A673 (cell line): ENCODE results near the gene GATA6.

Experiments used
- CTCF ChIP-seq: fragments of 300-800, 200-600 bp; sonication (generic); conservative IDR thresholded peaks from 2 replicates; pipeline ENCODE4 v1.5.1; 2017; ENCODE audit warnings: low read depth, mild to moderate bottlenecking, antibody characterized with exemption, low read length, moderate library complexity, mixed read lengths
- EZH2 ChIP-seq: fragments of 200-600 bp; sonication (generic); IDR thresholded peaks from 2 replicates; pipeline ENCODE4 v1.6.1; 2017; ENCODE audit warnings: borderline replicate concordance, low read depth, mild to moderate bottlenecking, mixed read lengths, antibody characterized with exemption, low read length; ENCODE audit not compliant: poor library complexity, severe bottlenecking

DNA sequence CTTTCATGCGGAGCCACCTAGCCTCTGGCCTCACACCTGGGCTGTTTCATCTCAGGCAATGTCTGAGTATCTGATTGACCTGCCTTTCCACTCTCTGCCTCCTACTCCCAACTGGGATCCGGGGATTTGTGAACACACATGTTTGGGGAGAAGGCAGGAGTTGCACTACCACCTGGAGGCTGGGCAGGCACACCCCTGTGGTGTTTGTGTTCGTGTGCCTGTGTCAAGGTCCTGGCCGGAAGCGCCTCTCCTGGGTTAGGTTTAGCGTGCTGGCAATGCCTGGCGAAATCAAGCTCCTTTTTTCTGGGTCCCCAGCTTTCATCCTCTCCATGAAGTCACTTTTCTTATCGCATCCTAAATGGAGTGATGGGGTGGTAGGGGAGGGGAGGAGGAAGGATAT, 63.9 kb downstream of the GATA6 start:
- TF ChIP-seq CTCF (no peak), EZH2 (no peak)
